ENCODE data around the gene IGFBPL1.

Gene IGFBPL1

GRCh38 chr9:38361473-38361850 lies 62.8 kb downstream of the IGFBPL1 start:
- H3K9me3 ChIP-seq (ENCODE audit: control insufficient read depth, insufficient read depth, low read depth, low read length), result no peaks in the 10 kb centered on the region
- H3K36me3 ChIP-seq (ENCODE audit: control insufficient read depth, insufficient read depth, low read length), result no peaks in the 10 kb centered on the region
- peaks cover 6% of the 10 kb centered on the region; the same call in 1 of the 2 replicates for H3K4me1 ChIP-seq (ENCODE audit: control insufficient read depth, insufficient read depth, low read length)
- H3K9ac ChIP-seq (ENCODE audit: low read length), result no peak overlapping the region
- peaks cover 7% of the 10 kb centered on the region for H3K27me3 ChIP-seq (ENCODE audit: control insufficient read depth, insufficient read depth, low read length)
- no peak overlapping the region for H3K4me3 ChIP-seq (ENCODE audit: low read depth, low read length)
- no peak overlapping the region for H3K27ac ChIP-seq (ENCODE audit: low read depth, low read length)

DNA sequence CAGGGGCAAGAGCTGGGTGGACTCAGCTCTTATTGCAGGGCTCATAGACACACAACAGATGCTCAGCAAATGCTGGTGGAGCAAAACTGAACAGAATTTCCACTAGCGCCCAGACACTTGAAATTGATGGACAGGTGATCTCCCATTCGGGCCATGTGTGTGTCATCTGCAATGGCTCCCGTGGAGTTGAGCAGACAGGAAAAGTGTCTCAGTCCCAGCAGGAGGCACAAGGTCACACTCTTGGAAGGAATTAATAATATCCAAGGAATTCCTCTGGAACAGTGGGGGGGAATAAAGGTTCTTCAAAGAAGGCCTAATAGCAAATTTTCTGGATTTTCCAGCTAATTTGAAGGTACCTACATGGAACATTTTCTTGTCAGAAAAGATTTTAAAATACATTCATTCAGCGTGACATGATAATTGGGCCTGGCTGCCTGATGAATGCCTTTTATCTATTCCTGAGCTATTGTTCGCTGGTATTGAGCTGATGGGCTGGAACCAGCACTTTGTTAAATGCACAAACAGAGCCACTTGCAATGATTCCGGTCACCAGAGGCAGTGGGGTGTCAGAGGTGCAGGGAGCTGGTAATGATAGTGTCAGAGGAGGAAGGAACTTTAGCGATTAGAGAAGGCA lies 63.3 kb downstream of the IGFBPL1 start:
- Histone ChIP-seq H3K9me3 (ENCODE audit: control insufficient read depth, insufficient read depth, low read depth, low read length) (no peaks in the 10 kb centered on the region), H3K4me1 (ENCODE audit: control insufficient read depth, insufficient read depth, low read length) (peaks cover 6% of the 10 kb centered on the region; the same call in 1 of the 2 replicates), H3K4me3 (ENCODE audit: low read depth, low read length) (no peak overlapping the region), H3K27me3 (ENCODE audit: control insufficient read depth, insufficient read depth, low read length) (peaks cover 7% of the 10 kb centered on the region), H3K27ac (ENCODE audit: low read depth, low read length) (no peak overlapping the region), H3K9ac (ENCODE audit: low read length) (no peak overlapping the region), H3K36me3 (ENCODE audit: control insufficient read depth, insufficient read depth, low read length) (no peaks in the 10 kb centered on the region)

- Histone ChIP-seq H3K36me3 (ENCODE audit: control insufficient read depth, insufficient read depth, low read length) (no peaks in the 10 kb centered on the region), H3K4me3 (ENCODE audit: low read depth, low read length) (no peak overlapping the region), H3K4me1 (ENCODE audit: control insufficient read depth, insufficient read depth, low read length) (peaks cover 6% of the 10 kb centered on the region; the same call in 1 of the 2 replicates), H3K9me3 (ENCODE audit: control insufficient read depth, insufficient read depth, low read depth, low read length) (no peaks in the 10 kb centered on the region), H3K9ac (ENCODE audit: low read length) (no peak overlapping the region), H3K27me3 (ENCODE audit: control insufficient read depth, insufficient read depth, low read length) (peaks cover 7% of the 10 kb centered on the region), H3K27ac (ENCODE audit: low read depth, low read length) (no peak overlapping the region)
Observed at GRCh38 chr9:38359689-38360385, 64.4 kb downstream of the IGFBPL1 start.

- Histone ChIP-seq H3K27ac (ENCODE audit: low read depth, low read length) (no peak overlapping the region), H3K4me3 (ENCODE audit: low read depth, low read length) (no peak overlapping the region), H3K4me1 (ENCODE audit: control insufficient read depth, insufficient read depth, low read length) (peaks cover 6% of the 10 kb centered on the region; the same call in 1 of the 2 replicates), H3K9me3 (ENCODE audit: control insufficient read depth, insufficient read depth, low read depth, low read length) (no peaks in the 10 kb centered on the region), H3K9ac (ENCODE audit: low read length) (no peak overlapping the region), H3K36me3 (ENCODE audit: control insufficient read depth, insufficient read depth, low read length) (no peaks in the 10 kb centered on the region), H3K27me3 (ENCODE audit: control insufficient read depth, insufficient read depth, low read length) (peaks cover 7% of the 10 kb centered on the region)
Observed at GRCh38 chr9:38359297-38359653, 65.0 kb downstream of the IGFBPL1 start.

DNA sequence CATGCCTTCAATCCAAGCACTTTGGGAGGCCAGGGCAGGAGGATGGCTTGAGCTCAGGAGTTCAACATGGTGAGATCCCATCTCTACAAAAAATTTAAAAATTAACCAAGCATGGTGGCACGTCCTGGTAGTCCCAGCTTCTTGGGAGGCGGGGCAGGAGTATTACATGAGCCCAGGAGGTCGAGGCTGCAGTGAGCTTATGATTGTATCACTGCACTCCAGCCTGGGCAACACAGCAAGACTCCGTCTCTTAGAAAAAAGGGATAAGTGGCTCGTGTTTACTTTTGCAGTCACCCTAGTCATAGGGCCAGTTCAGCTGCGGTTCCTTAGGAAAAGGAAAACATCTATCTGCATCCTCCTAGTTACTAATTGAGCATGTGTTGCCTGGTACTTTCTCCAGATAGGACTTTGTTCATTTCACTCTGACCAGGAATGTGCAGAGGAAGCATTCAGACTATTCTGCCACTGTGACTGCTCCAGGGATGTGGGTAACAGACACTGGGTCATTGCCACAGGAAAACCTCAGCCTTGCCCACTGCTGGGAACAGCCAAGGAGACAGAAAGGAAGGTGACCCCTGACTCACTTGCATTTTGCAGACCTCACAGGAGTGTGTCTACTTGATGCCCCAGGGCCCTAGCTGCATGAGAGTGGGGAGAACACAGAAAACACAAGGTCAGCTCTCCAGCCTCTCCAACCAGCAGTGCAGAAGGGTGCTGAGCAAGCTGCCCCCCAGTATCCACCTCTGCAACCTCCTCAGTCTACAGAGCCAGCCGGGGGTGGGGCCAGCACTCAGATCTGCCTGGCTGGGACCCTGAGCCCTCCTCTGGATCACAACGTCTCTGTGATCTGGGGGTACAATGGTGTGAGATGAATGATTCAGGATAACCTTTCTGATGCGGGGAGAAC lies 65.6 kb downstream of the IGFBPL1 start:
- Histone ChIP-seq H3K36me3 (ENCODE audit: control insufficient read depth, insufficient read depth, low read length) (no peaks in the 10 kb centered on the region), H3K4me3 (ENCODE audit: low read depth, low read length) (no peak overlapping the region), H3K27ac (ENCODE audit: low read depth, low read length) (no peak overlapping the region), H3K9me3 (ENCODE audit: control insufficient read depth, insufficient read depth, low read depth, low read length) (no peaks in the 10 kb centered on the region), H3K27me3 (ENCODE audit: control insufficient read depth, insufficient read depth, low read length) (peaks cover 7% of the 10 kb centered on the region), H3K4me1 (ENCODE audit: control insufficient read depth, insufficient read depth, low read length) (peaks cover 6% of the 10 kb centered on the region; the same call in 1 of the 2 replicates), H3K9ac (ENCODE audit: low read length) (no peak overlapping the region)

DNA sequence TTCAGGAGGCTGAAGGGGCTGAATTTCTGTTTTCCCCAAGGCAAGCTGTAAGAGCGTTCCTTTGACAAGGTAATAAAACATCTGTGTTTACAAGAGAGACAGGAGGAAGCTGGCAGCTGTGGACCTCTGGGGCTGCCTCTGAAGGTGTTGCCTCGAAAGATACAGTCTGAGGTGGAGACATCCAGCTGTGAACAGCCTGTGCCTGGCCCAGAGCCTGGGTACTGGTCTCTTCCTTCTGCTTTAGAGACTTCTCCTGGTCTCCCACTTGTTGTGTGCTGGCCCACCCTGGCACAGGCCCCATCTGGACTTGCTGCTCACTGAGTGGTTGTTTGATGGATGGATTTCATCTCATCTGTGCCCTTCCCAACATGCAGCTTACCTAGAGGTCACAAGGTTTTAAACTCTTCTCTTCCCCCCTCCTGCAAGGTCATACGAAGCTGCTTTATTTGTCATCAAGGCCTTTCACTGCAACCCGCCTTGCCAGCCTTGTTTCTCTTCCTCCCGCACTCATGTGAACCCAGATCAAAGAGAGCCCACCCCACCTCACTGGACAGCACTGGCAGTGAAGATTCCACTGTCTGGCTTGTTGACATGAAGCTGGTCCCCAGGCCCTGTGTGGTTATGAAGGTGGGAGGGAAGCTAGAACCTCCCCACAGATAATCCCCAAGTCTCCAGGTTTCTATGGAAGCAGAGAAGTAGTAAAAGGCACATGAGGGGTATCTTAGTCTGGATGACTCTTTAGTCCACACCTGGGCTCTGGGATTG lies 66.7 kb downstream of the IGFBPL1 start:
- Histone ChIP-seq H3K27ac (ENCODE audit: low read depth, low read length) (no peak overlapping the region), H3K9ac (ENCODE audit: low read length) (no peak overlapping the region), H3K9me3 (ENCODE audit: control insufficient read depth, insufficient read depth, low read depth, low read length) (no peaks in the 10 kb centered on the region), H3K4me3 (ENCODE audit: low read depth, low read length) (no peak overlapping the region), H3K27me3 (ENCODE audit: control insufficient read depth, insufficient read depth, low read length) (peaks cover 7% of the 10 kb centered on the region), H3K36me3 (ENCODE audit: control insufficient read depth, insufficient read depth, low read length) (no peaks in the 10 kb centered on the region), H3K4me1 (ENCODE audit: control insufficient read depth, insufficient read depth, low read length) (peaks cover 6% of the 10 kb centered on the region; the same call in 1 of the 2 replicates)

GRCh38 chr9:38356851-38357250 lies 67.4 kb downstream of the IGFBPL1 start:
- Histone ChIP-seq H3K27me3 (ENCODE audit: control insufficient read depth, insufficient read depth, low read length) (peaks cover 7% of the 10 kb centered on the region), H3K36me3 (ENCODE audit: control insufficient read depth, insufficient read depth, low read length) (no peaks in the 10 kb centered on the region), H3K4me1 (ENCODE audit: control insufficient read depth, insufficient read depth, low read length) (peaks cover 6% of the 10 kb centered on the region; the same call in 1 of the 2 replicates), H3K9me3 (ENCODE audit: control insufficient read depth, insufficient read depth, low read depth, low read length) (no peaks in the 10 kb centered on the region), H3K27ac (ENCODE audit: low read depth, low read length) (no peak overlapping the region), H3K9ac (ENCODE audit: low read length) (no peak overlapping the region), H3K4me3 (ENCODE audit: low read depth, low read length) (no peak overlapping the region)
